GM12801 (cell line): ENCODE results near the gene SPHK2.

Experiments used
- CTCF ChIP-seq: IDR thresholded peaks from one replicate; pipeline ENCODE4 v1.5.1; 2011; ENCODE audit warnings: control low read depth; ENCODE audit not compliant: insufficient read length; ENCODE audit errors: extremely low read depth

The SPHK2 gene

GRCh38 chr19:48676487-48676886 lies 57.2 kb downstream of the SPHK2 start:
- TF ChIP-seq CTCF = no peak

GRCh38 chr19:48676887-48677286 lies 57.6 kb downstream of the SPHK2 start:
- TF ChIP-seq CTCF = no peak

GRCh38 chr19:48678201-48678600 lies 58.9 kb downstream of the SPHK2 start:
- no peak for TF ChIP-seq CTCF
